DMS79 treated with DMSO at 0.1 percent for 48 hours (cell line): Measurements from ENCODE around the gene IKZF3.
A peak's percentile ranks its signal among the peaks of the same experiment; 100 is the strongest.
"Not testable (repeated sequence)": the region's sequence is repeated elsewhere in the genome, so short reads cannot be mapped to it uniquely, and the experiment has no call there.

Experiments
- DNase-seq: peaks from one replicate; lab custom pipeline; 2025; lab: John Stamatoyannopoulos, UW

The IKZF3 gene

DNA sequence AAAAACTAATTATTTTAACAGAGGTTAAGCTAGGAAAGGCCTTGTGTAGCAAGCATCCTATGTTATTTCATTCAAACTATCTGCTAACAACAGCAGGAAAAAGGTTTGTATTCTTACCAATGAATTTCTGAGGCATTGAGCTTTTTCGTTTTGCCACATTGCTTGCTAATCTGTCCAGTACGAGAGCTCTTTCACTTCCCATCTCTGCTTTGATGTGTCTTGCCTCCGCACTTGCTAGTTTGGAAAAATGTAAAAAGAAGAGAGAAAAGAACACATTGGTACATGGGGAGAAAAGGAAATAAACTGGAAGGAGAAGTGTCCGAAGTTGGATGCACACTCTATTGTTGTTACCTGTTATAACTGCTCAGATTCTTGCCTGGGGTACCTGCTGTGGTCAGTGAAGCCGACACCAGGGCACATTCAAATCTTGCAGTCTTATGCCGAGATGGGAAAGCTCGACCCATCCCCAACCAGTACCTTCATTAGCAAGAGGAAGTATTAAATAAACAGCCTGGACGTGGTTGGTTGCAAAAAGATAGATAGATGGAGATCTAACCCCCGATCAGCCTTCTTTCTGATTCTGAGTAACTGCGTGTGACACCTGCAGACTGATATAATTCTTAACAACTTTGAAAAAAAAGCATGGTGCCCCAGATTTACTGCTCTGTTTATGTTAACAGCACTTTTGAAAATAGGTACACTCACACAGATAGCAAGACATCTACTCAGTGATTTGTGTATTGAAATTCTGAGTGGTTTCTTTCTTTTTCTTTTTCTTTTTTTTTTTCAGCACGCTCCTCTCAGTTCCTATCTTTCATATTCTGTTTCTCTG is 86.4 kb downstream of the IKZF3 start:
- DNase-seq: peak; percentile 32

DNA sequence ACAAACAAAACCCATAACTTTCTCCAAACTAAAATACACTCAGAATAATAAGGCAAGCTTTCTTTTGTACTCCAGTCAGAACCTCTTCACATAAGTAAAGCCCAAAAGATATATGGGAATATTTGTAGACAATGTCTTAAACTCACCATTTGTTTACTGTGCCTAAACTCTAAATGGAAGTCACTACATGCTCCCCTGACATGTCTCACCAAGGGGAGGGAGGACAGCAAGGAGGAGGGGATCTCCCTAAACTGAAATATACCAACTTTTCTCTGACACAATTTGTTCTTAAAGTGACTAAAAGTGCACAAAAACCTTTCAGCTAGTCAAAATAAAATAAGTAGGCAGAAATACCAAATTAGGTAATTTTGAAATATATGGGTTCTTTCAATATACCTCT is 87.9 kb downstream of the IKZF3 start:
- no peak for DNase-seq

DNA sequence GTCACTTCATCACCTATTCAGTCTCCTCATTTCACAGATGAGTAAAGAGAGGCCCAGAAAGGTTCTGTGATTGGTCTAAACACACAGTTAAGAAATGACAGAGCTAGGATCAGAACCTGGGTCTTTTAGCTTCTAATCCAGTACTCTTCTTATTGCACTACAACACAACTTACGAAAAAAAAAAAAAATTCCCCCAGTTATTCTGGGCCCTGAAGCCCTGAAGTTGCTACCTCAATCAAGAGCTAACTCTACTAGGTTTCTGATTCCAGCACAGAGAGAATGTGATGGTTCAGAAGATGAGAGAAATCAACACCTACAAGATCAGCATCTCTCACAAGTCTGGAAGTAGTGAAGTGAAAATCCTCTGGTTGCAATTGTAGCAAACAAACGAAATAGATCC is 89.1 kb downstream of the IKZF3 start:
- no peak for DNase-seq

DNA sequence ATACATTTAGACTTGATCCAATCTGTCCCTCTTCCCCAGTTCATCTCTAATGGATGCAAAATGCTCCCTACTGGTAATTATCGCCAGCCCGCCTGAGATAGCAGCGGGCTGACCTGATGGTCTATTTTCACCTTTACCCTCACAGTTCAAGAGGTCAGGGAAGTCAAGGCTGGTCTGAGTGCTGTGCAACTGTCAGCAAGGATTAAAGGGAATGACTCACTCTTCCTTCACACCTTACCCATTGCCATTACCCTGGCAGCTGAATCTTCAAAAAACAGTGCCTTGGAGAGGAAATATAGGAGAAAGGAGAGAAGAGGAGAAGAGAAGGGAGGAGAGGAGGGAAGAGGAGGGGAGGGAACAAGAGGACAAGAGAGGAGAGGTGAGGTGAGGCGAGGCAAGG is 90.1 kb downstream of the IKZF3 start:
- no peak for DNase-seq

DNA sequence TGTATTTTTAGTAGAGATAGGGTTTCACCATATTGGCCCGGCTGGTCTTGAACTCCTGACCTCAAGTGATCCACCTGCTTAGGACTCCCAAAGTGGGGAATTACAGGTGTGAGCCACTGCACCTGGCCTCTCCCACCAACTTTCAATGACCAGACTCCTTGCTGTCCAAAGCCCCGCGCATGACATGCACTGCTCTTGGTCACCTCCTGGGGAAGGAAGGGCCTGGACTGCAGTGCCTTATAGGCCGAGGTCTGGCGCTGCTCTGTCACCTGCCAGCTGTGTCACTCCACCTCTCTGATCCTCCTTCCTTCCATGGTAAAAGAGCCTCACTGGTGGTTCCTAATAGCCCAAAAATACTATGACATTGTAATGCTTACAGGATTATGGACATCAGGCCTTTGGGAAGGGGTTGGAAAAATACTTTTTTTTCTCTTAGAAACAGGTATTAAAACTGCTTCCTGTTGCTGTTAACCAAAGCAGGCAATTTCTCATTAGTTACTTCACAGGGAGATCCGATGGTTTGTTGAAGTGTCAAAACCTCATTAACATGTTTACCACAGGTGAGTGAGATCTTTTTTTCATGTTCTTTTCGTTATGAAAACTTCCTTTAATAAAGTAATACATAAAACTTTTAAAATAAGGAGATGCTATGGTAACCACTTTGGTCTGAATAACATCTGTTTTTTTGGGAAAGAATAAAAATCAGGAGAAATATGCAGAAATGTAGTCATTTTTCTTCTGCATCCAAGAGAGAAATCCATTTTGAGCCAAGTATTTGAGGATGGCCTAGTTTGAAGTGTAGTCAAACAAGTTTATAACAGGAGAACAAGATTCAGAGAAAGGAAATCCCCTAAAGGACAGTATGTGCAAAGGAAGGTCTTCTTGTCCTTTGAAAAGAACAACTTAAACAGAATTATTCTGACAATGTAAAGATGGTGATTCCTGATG is 90.9 kb downstream of the IKZF3 start:
- DNase-seq: no peak

DNA sequence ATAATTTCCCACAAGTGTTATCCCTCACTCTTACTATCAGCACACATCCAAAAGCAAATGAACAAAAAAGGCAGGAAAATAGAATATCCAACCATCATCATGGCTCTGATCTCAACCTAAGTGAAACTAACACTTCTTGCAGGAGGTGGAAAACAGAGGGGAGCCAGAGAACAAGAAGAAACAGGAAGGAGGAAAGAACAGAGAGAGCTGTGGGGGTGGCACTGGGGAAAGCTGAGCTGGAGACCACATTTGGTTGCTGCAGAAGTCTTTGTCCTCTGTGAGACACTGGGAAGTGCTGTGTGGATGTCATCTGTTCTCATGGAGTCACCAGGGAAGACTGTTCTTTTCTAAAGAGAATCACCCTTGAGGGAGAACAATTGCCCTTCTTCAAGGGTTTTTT is 91.7 kb downstream of the IKZF3 start:
- no peak for DNase-seq

DNA sequence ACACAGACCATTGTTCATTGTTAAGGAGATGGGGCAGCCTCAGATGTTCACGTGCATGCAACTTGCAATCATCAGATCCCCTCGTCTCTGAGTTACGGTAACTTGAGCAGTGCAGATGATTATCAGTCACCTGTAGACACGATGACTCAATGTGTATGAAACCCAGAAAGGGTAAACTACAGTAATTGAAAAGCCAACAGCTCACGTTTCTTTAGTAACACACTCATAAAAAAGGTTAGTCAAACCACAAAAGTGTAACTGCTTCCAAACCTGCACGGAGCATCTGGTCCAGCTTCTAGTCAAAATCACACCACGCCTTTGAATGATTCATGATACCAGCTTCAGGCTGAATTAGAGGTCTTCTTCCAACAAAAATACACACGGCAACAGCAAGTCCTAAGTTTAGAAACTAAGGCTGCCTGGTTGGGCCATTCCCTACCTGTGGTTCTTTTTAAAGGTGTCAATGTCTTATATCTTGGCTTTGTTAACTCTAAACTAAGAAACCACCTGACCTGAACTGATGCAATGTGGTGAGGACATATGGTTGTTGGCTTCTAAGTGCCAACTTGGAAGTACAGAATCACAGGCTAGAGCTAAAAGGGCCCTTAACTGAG is 94.0 kb downstream of the IKZF3 start:
- DNase-seq: peak; percentile 92

DNA sequence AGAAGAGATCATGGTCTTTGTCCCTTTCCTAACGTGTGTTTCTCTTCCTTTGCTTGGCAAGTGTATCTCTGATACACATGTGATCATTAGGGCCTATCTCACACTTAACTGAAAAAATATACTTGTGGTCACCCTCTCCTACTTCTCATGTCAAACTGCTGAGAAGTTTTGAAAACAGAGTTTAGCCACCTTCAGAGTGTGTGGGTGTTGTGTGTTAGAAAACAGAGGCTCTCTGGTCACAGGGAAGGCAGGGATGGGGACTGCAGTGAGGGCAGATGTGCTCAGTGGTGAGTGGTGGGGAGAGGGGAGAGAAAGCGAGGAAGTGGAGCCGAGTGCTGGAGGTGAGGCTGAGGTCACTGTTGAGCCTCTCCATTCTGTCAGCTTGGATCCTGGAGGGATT is 97.0 kb downstream of the IKZF3 start:
- DNase-seq: no peak

DNA sequence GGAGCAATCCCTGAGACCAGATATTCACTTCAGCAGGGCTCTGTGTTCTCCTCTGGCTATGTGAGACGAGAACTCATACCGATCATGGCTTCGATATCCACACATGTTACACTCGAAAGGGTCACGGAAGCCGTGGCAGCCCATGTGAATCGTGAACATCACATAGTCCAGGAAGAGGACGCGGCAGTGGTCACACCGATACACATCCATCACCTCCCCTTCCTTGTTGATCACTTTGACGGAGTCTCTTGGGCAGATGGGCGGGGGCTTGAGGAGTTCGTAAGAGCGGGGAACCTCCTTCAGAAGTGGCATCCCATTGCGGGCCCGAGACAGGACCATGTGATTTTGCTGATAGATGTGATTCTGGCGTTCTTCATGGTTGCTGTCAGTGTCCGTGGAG is 98.3 kb downstream of the IKZF3 start:
- DNase-seq: no peak

DNA sequence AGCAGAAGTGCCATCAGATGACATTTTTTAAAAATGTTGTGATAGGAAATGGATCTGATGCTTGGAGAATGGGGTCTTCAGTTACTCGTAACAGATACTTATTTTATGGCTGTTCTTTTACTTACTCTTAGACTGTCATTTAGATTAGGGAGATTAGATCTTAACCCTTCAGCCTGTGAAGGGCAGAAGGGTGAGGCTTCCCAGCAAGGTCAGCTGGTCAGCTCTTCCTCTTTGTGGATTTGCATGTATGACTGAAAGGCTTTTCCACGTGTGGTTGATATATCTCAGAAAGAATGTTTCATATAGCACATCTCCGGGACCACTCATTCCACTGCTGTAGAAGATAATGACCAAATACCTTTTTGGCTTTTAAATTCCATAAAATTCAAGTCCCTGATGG is 98.9 kb downstream of the IKZF3 start:
- no peak for DNase-seq

DNA sequence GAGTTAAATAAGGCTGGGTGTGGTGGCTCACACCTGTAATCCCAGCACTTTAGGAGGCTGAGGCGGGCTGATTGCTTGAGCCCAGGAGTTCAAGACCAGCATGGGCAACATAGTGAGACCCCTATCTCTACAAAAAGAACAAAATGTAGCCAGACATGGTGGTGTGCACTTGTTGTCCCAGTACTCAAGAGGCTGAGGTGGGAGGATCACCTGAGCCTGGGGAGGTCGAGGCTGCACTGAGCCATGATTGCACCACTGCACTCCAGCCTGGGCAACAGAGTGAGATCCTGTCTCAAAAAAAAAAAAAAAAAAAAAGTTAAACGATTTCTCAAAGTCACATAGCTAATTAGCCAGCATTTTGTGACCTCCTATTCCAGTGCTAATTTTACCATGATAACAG is 99.9 kb downstream of the IKZF3 start:
- not testable (repeated sequence) for DNase-seq

DNA sequence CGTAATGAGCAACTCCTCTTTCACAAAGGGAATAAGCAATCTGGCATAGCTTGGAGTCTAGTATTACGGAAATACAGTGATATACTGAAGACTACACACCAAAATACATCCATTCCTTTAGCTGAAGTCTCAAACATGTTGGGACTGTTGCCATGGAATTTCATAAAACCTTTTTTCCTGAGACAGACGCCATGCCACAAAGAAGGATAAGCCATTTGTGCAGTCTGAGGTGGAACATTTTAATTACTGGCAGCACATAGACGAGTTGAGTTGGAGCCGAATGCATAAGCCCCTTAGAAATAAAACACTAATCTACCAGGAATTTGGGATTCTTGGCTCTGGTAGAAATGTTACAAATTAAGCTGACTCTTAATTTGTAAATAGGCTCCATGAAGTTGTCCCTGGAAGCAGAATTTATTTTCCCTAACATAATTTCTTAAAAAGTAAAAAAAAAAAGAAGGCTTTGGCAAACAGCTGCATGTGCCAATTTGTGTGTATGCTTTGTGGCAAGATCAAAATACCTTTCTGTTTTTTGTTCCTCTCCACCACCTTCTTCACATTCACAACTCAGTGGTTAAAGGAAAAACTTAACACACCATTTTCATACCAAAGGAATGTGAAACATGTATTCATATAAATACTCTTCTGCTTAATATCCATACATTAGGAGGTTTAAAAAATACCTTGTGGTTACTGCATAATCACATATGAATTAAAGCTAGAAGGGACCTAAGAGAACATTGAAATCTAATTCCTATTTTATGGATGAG is 100.9 kb downstream of the IKZF3 start:
- no peak for DNase-seq

DNA sequence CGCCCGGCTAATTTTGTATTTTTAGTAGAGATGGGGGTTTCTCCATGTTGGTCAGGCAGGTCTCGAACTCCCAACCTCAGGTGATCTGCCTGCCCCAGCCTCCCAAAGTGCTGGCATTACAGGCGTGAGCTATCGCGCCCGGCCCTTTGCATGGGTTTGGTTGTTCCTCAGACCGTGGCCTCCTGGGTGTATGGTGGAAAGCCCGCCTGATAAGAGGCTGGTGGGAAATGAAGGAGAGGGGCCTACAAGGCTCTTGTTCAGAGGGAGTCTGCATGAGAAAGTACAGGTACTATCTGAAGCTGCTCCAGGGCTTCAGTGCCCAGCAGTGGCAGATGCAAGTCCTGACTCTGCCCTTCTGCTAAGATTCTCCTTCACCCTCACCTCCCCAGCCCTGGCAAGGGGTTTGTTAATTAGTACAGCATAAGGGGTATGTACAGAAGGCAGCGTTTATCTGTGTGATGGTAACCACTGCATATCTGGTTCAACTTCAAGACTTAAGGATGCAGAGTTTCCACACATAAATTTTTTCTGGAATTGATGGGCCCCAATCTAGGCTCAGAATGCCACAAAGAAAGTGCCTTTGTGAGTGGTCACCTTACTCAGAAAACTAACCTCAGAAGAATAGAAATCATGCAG is 102.1 kb downstream of the IKZF3 start:
- DNase-seq: no peak

DNA sequence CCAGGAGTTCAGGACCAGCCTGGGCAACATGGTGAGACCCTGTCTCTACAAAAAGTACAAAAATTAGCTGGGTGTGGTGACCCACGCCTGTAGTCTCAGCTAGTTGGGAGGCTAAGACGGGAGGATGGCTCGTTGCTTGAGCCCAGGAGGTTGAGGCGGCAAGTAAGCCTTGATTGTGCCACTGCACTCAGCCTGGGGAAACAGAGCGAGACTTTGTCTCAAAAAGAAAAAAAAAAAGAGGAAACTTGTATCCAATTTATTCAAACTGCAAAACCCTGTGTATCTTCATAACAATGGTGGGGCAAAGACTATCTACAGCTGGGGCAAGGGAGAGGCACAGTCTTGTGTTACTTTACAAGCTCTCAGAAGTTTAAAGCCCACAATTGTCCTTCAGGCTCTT is 104.9 kb downstream of the IKZF3 start:
- DNase-seq: no peak

DNA sequence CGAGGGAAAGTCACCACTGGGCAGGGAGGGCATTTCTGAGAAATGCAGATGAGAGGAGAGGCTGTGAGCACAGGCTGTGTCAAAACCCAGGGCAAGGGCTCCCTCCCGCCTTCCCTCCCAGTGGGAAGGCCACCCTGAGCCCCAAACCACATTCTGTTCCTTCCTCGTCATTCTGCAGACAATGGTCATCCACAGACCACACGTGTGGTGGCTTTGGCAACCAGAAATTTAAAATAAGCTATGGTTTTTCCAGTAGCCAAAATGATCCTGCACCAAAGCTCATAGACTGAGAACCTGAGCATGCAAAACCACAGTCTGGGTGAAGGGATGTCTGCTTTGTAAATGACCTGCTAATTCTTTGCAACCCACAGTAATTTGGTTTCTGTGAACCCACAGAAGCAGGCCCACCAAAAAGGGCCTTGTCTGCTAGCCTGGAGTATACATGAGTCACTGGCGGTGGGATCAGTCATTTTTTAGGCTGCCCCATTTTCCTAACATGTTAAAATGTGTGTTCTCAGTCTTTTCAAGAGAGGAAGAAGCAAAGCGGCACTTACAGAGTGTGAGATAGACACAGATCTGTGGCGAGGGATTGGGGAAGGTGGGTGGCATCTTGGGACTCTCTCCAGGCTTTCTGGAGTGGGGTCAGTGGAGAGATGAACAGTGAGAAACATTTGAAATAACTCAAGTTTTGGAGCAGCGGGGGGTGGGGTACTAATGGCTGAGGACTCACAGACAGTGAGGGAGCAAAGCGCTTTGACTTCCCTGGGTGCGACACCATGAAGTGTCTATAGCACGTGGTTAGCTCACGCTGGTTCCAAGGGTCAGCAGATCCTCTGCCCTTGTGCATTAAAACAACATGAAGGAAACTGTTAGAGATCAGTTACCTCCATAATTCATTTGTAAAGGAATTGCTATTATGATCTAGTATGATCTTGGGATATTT is 105.9 kb downstream of the IKZF3 start:
- DNase-seq: no peak

DNA sequence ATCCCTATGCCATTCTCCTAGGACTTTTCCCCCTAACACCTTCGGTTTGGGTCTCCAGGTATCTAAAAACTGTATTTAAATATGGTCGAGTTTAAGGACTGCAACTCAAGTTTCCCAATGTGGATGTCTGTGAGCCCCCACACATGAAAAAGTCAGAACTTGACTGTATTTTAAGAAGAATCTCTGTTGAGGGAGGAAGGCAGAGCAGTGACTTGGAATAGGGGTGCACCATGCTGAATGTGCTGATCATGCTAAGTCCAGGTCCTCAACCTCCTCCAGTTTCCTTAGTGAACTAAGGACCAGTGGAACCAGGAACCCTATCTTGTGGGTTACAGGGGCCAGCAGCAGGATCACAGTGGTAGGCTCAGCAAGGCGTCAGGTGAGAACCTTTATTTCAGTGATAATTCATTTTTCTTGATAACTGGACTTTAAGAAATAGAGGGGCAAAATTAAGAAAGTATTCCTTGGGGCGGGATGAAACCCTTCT is 106.9 kb downstream of the IKZF3 start:
- DNase-seq: no peak

DNA sequence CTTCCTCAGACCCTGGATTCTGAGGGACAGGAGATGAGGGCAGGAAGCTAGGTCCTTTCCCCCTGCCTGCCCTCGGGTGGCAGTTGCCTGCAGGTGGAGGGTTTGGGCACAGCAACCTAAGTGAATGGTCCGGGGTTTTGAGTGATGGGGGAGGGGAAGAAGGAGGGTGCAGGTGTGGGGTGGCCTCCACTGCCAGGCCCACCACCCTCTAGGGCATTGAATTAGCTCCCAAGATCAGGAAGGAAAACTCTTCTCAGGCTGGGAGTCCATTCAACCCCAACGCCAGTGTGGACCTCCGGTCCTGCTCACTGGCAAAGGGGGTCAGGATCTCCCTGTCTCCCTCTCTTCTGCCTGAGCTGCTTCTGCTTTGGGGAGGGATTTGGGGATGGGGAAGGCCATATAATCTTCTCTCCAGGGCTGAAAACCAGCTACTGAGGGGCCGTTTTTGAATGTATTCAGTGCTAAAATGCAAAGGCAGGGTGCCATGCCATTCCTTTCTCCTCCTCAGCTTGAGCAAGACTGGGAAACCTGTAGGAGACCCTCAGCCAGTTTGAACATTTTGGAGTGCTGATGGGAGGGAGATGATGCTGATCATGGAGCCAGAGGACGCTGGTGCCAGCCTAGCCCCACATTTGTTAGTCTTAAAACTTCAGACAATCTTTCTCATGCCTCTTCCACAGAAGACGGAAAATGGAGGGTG is 107.6 kb downstream of the IKZF3 start:
- no peak for DNase-seq

DNA sequence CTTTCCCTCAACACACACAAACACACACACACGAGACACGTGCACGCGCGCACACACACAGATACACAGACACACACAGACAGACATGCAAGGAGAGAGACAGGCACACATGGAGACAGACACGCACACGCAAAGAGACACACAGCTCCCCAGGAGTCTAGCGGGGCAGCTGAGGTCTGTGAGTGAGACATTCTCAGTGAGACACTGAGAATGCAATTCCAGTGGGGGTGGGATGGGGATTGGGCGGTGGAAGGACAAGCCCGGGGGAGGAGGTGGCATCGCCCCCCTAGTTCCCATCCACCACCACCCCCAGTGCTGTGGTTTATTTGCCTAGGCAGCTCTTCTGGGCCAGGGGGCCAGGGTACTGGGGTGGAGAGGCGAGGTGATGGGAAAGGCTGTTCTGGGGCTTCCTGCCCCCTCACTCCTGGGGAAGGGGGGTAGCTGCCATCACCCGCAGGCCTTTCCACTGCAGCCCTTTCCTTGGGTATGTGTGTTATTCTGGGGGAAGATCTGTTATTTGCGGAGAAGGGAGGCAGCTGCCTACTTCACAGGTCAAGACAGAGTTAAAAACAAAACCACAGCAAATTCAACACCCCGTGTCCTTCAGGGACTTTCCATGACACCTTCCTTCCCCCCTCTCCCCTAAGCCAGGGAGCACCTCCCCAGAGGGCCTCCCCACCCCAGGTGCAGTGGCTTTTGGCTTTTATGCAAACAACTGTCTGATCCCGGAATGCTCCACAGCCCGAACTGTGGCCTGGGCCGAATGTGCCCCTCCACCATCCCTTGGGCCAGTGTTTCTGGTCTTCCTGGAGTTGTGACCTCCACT is 108.3 kb downstream of the IKZF3 start:
- no peak for DNase-seq
